Endothelial cell of umbilical vein (primary cell): Measurements from ENCODE around the gene XKRX. TPM values are rescaled to one million over a fixed set of nuclear protein-coding genes. Genes with fewer than 3 reads are reported as not detected.
A peak's percentile ranks its signal among the peaks of the same experiment; 100 is the strongest.

Experiments
- BruUV-seq: library from RNA; stranded (reverse); fragments of 400-500 nt; replicated peaks from 2 replicates; lab custom pipeline; 2021; lab: Mats Ljungman, UMichigan
- CTCF ChIA-PET: fragments of 300-600, 350-600 bp; sonication (Branson Sonifier 250); formaldehyde crosslinking; loops from one replicate; lab custom pipeline; 2021; ENCODE audit warnings: antibody characterized with exemption, inconsistent platforms; lab: Charles Lee
- POLR2A ChIA-PET: fragments of 300-600, 350-600 bp; sonication (Branson Sonifier 250); formaldehyde crosslinking; loops from one replicate; lab custom pipeline; 2021; ENCODE audit warnings: antibody characterized with exemption, inconsistent platforms; lab: Charles Lee
- DNase-seq: peaks from one replicate; pipeline ENCODE4 v3.0.0-alpha.2; 2011; ENCODE audit warnings: low read depth, low spot score
- FAIRE-seq: peaks from 2 replicates; lab custom pipeline; 2011; peaks lifted over from hg19 to GRCh38; lab: Jason Lieb, UNC
- H2AFZ ChIP-seq: 2 replicates; pipeline ENCODE4 v1.6.0; 2012; ENCODE audit warnings: low read depth, low read length, control low read depth, inconsistent platforms
- H3K27ac ChIP-seq: 2 replicates; pipeline ENCODE4 v1.5.1; 2011; ENCODE audit warnings: low read depth, mild to moderate bottlenecking, control low read depth, low read length, moderate library complexity; ENCODE audit not compliant: insufficient read depth
- H3K27me3 ChIP-seq, 2 experiments: 2 replicates each; pipeline versions ENCODE4 v1.6.0 to v1.6.1; 2011; ENCODE audit warnings: low read length in 2 of 2, mixed read lengths in 1 of 2; ENCODE audit not compliant: control insufficient read depth in 2 of 2, insufficient read depth in 2 of 2
- H3K36me3 ChIP-seq, 2 experiments: 2 replicates in 1 of 2; 3 replicates in 1 of 2; pipeline ENCODE4 v1.5.1; 2011; ENCODE audit warnings: low read length in 2 of 2, mild to moderate bottlenecking in 1 of 2, moderate library complexity in 1 of 2; ENCODE audit not compliant: control insufficient read depth in 2 of 2, insufficient read depth in 2 of 2; ENCODE audit errors: extremely low read depth in 1 of 2
- H3K4me1 ChIP-seq: 3 replicates; pipeline ENCODE4 v1.5.1; 2011; ENCODE audit warnings: mild to moderate bottlenecking, low read length; ENCODE audit not compliant: control insufficient read depth, insufficient read depth; ENCODE audit errors: extremely low read depth
- H3K4me2 ChIP-seq: 2 replicates; pipeline ENCODE4 v1.6.1; 2011; ENCODE audit warnings: low read length, control low read depth, mixed read lengths; ENCODE audit not compliant: insufficient read depth
- H3K4me3 ChIP-seq, 3 experiments: fragments of 200-600 bp in 1 of 3; sonication (generic), shearing (Covaris generic) in 1 of 3; replicated peaks in 1 of 3; 2 replicates each; pipeline ENCODE4 v1.5.1; 2011 to 2016; ENCODE audit warnings: control low read depth in 3 of 3, low read length in 3 of 3, mild to moderate bottlenecking in 2 of 3, inconsistent platforms in 1 of 3, low read depth in 1 of 3, moderate library complexity in 1 of 3; ENCODE audit not compliant: insufficient read depth in 1 of 3
- H3K79me2 ChIP-seq: 2 replicates; pipeline ENCODE4 v1.6.0; 2012; ENCODE audit warnings: low read length, inconsistent platforms; ENCODE audit not compliant: control insufficient read depth, insufficient read depth
- H3K9ac ChIP-seq: replicated peaks from 2 replicates; pipeline ENCODE3; 2011; ENCODE audit warnings: low read length, control low read depth; ENCODE audit not compliant: insufficient read depth; ENCODE audit errors: extremely low read depth
- H3K9me1 ChIP-seq: replicated peaks from 3 replicates; pipeline ENCODE4 v1.6.0; 2011; ENCODE audit warnings: mild to moderate bottlenecking, low read length; ENCODE audit not compliant: control insufficient read depth, insufficient read depth; ENCODE audit errors: extremely low read depth
- H3K9me3 ChIP-seq: replicated peaks from 2 replicates; pipeline ENCODE4 v1.5.1; 2012; ENCODE audit warnings: low read length, inconsistent platforms; ENCODE audit not compliant: control insufficient read depth, insufficient read depth
- H4K20me1 ChIP-seq: replicated peaks from 2 replicates; pipeline ENCODE3; 2011; ENCODE audit warnings: mild to moderate bottlenecking, low read length; ENCODE audit not compliant: control insufficient read depth, insufficient read depth; ENCODE audit errors: extremely low read depth
- EZH2 ChIP-seq: IDR thresholded peaks from 2 replicates; pipeline ENCODE4 v1.6.1; 2012; ENCODE audit warnings: borderline replicate concordance, low read depth, mild to moderate bottlenecking, moderate library complexity, low read length, inconsistent platforms; ENCODE audit not compliant: severe bottlenecking
- FOS ChIP-seq: IDR thresholded peaks from 2 replicates; pipeline ENCODE4 v1.6.1; 2011; ENCODE audit warnings: mild to moderate bottlenecking, low read length, moderate library complexity, borderline replicate concordance; ENCODE audit not compliant: insufficient read depth
- GATA2 ChIP-seq: IDR thresholded peaks from 2 replicates; pipeline ENCODE4 v1.7.0; 2011; ENCODE audit warnings: low read depth, mild to moderate bottlenecking, moderate library complexity, mixed read lengths, low read length; ENCODE audit not compliant: insufficient read length, insufficient read depth
- JUN ChIP-seq: IDR thresholded peaks from 2 replicates; pipeline ENCODE4 v1.6.1; 2011; ENCODE audit warnings: borderline replicate concordance, low read depth; ENCODE audit not compliant: insufficient read length, insufficient read depth
- MYC ChIP-seq: IDR thresholded peaks from one replicate; pipeline ENCODE4 v1.6.1; 2011; ENCODE audit warnings: mild to moderate bottlenecking, low read depth, low read length
- POLR2A ChIP-seq: IDR thresholded peaks from 2 replicates; pipeline ENCODE4 v1.6.1; 2012; ENCODE audit warnings: low read depth, mild to moderate bottlenecking, control low read depth, low read length
- POLR2AphosphoS5 ChIP-seq: IDR thresholded peaks from 2 replicates; pipeline ENCODE4 v1.6.1; 2012; ENCODE audit warnings: low read depth, mild to moderate bottlenecking, control low read depth, low read length, moderate library complexity; ENCODE audit not compliant: insufficient read depth
- dilution Hi-C: fragments of 300-500 bp; cut with MboI; formaldehyde crosslinking; loops from one replicate; pipeline ENCODE4 v1.15.0; 2019; ENCODE audit warnings: low sequenced_read_pairs; ENCODE audit not compliant: extremely low pct_ligation_motif_present
- intact Hi-C: fragments of 100-400 bp; cut with micrococcal nuclease; formaldehyde crosslinking; loops from one replicate; pipeline ENCODE4 v1.10.0; 2022
- polyA plus RNA-seq, 4 experiments: library from polyadenylated mRNA; depleted of rRNA in 3 of 4; stranded (reverse) in 3 of 4; unstranded in 1 of 4; fragments of >200 nt; gene quantifications; 2 replicates each; pipeline versions ENCODE4 v1.2.1 to v1.2.3, GENCODE V29; 2011 to 2012; ENCODE audit warnings: missing spikeins in 1 of 4
- total RNA-seq: library from RNA; stranded (reverse); gene quantifications from 2 replicates; pipeline ENCODE4 v1.2.3, GENCODE V29; 2021
- TF ChIP-seq, protein P1 (sequence below): IDR thresholded peaks from 2 replicates; pipeline ENCODE4 v1.6.1; 2011; ENCODE audit not compliant: insufficient read depth, insufficient read length
- TF ChIP-seq, protein P2 (sequence below), 2 donors: IDR thresholded peaks; 1 replicate in 1 of 2; 2 replicates in 1 of 2; pipeline ENCODE4 v1.5.1; 2011; ENCODE audit warnings: low read length in 2 of 2, mild to moderate bottlenecking in 2 of 2, moderate library complexity in 2 of 2, control low read depth in 1 of 2, inconsistent platforms in 1 of 2, low read depth in 1 of 2; ENCODE audit not compliant: insufficient read depth in 1 of 2; ENCODE audit errors: extremely low read depth in 1 of 2

XKRX gene
- total and polyA plus RNA-seq, 2 donors (not counting 3 experiments of a cell fraction or from before 2014, with no cell fraction given) = 0.33 to 0.88 TPM

DNA sequence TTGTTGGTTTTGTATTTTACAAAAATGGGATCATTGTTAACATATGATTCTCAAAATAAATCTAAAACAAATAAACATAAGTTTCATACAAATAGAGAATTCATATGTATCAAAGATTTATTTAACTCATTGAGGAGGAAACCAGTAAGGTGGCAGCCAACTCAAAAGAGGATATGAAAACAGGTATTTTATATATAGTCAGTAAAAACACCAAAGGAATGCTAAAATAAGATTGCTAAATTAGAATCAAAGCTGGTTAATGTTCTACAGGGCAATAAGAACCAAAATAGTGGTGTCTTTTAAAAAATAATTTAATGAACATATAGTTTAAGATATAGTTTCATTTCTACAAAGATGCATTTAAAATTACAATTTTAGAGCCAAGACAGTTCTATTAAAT lies 23.1 kb downstream of the XKRX start:
- Histone ChIP-seq H3K27me3 (no peaks in the 10 kb centered on the region), H3K4me1 (no peaks in the 10 kb centered on the region), H3K9me3 (no peaks in the 10 kb centered on the region), H3K9me1 (no peaks in the 10 kb centered on the region), H3K27ac (no peak overlapping the region), H3K4me3 (no peak overlapping the region), H3K79me2 (no peaks in the 10 kb centered on the region), H3K9ac (no peak overlapping the region), H3K36me3 (no peaks in the 10 kb centered on the region), H2AFZ (no peak overlapping the region), H4K20me1 (no peaks in the 10 kb centered on the region), H3K4me2 (no peak overlapping the region)
- TF ChIP-seq MYC = no peak
- intact Hi-C loops (no loop called here), dilution Hi-C loops (no loop called here)
- ChIA-PET POLR2A (no interaction called here), CTCF (no interaction called here)
- DNase-seq (no peak), FAIRE-seq (no peak)
- BruUV-seq = no TSS peak

DNA sequence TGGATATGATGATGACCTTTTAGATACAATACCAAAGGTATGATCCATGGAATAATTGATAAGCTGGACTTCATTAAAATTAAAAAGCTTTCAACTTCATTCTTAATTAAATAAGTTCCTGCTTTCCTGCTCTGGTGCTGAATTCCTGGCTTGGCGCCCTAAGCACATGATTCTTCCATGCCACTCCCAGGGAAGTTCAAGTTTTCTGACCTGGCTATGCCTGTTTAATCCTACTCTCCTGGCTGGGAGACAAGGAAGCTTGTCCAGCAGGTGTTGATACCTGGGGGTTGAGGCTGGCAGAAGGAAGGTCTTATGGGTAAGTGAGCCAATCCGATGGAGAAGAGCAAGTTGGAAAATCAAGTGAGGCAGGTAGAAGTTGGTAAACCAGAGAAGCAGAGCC lies 24.3 kb downstream of the XKRX start:
- no peaks in the 10 kb centered on the region for H4K20me1 ChIP-seq
- H3K27me3 ChIP-seq = no peaks in the 10 kb centered on the region
- no peak overlapping the region for H3K9ac ChIP-seq
- H3K9me3 ChIP-seq = no peaks in the 10 kb centered on the region
- ChIA-PET POLR2A (no interaction called here), CTCF (no interaction called here)
- H2AFZ ChIP-seq = no peak overlapping the region
- no peaks in the 10 kb centered on the region for H3K36me3 ChIP-seq
- H3K27ac ChIP-seq = no peak overlapping the region
- H3K4me1 ChIP-seq = no peaks in the 10 kb centered on the region
- no TSS peak for BruUV-seq
- TF ChIP-seq MYC = no peak
- no peak for TF ChIP-seq GATA2
- no peak for TF ChIP-seq POLR2AphosphoS5
- TF ChIP-seq EZH2 = no peak
- no peak for TF ChIP-seq POLR2A
- no peak for TF ChIP-seq JUN
- TF ChIP-seq, protein P1, sequence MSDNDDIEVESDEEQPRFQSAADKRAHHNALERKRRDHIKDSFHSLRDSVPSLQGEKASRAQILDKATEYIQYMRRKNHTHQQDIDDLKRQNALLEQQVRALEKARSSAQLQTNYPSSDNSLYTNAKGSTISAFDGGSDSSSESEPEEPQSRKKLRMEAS = no peak
- no peak for TF ChIP-seq FOS
- TF ChIP-seq, protein P2, sequence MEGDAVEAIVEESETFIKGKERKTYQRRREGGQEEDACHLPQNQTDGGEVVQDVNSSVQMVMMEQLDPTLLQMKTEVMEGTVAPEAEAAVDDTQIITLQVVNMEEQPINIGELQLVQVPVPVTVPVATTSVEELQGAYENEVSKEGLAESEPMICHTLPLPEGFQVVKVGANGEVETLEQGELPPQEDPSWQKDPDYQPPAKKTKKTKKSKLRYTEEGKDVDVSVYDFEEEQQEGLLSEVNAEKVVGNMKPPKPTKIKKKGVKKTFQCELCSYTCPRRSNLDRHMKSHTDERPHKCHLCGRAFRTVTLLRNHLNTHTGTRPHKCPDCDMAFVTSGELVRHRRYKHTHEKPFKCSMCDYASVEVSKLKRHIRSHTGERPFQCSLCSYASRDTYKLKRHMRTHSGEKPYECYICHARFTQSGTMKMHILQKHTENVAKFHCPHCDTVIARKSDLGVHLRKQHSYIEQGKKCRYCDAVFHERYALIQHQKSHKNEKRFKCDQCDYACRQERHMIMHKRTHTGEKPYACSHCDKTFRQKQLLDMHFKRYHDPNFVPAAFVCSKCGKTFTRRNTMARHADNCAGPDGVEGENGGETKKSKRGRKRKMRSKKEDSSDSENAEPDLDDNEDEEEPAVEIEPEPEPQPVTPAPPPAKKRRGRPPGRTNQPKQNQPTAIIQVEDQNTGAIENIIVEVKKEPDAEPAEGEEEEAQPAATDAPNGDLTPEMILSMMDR (IDR thresholded peaks at IDR 0.05; ENCODE audit: extremely low read depth in 1 of 2, insufficient read depth in 1 of 2, low read depth in 1 of 2, low read length in 2 of 2) = no peak
- no peaks in the 10 kb centered on the region for H3K79me2 ChIP-seq
- no peak overlapping the region for H3K4me3 ChIP-seq
- FAIRE-seq (peak; percentile 12), DNase-seq (no peak)
- intact Hi-C loops = no loop called here
- H3K4me2 ChIP-seq = no peak overlapping the region
- no peaks in the 10 kb centered on the region for H3K9me1 ChIP-seq
- dilution Hi-C loops = no loop called here
